Mesenchymal stem cell (in vitro differentiated cells and primary cell): ENCODE measurements around the gene RAPGEFL1.

Experiments used
- DNase-seq: peaks from one replicate; pipeline ENCODE4 v3.0.0-alpha.2; 2013
- H2AFZ ChIP-seq: one replicate; pipeline ENCODE4 v1.6.1; 2013; ENCODE audit warnings: low read depth, mild to moderate bottlenecking, control low read depth, inconsistent platforms, low read length, moderate library complexity
- H2AK5ac ChIP-seq: 2 replicates; pipeline ENCODE4 v1.6.1; 2013; ENCODE audit warnings: low read length, moderate library complexity, mild to moderate bottlenecking, inconsistent platforms; ENCODE audit not compliant: severe bottlenecking
- H2BK120ac ChIP-seq: one replicate; pipeline ENCODE4 v1.6.1; 2013; ENCODE audit warnings: low read depth, mild to moderate bottlenecking, inconsistent platforms, low read length, moderate library complexity
- H2BK12ac ChIP-seq, 2 experiments: one replicate each; pipeline ENCODE4 v1.6.1; 2013; ENCODE audit warnings: inconsistent platforms in 2 of 2, low read length in 2 of 2, mild to moderate bottlenecking in 2 of 2, moderate library complexity in 2 of 2, control low read depth in 1 of 2
- H2BK15ac ChIP-seq: one replicate; pipeline ENCODE4 v1.6.1; 2013; ENCODE audit warnings: mild to moderate bottlenecking, low read depth, inconsistent platforms; ENCODE audit not compliant: poor library complexity, severe bottlenecking
- H2BK5ac ChIP-seq: 2 replicates; pipeline ENCODE4 v1.6.1; 2013; ENCODE audit warnings: low read depth, mild to moderate bottlenecking, low read length, control low read depth, inconsistent platforms; ENCODE audit not compliant: poor library complexity, severe bottlenecking
- H3K14ac ChIP-seq, 2 experiments: one replicate each; pipeline ENCODE4 v1.6.1; 2013; ENCODE audit warnings: inconsistent platforms in 2 of 2, low read length in 2 of 2, control low read depth in 1 of 2, mild to moderate bottlenecking in 1 of 2, moderate library complexity in 1 of 2
- H3K18ac ChIP-seq, 2 experiments: one replicate each; pipeline ENCODE4 v1.6.1; 2013; ENCODE audit warnings: inconsistent platforms in 2 of 2, low read length in 2 of 2, control low read depth in 1 of 2, low read depth in 1 of 2, mild to moderate bottlenecking in 1 of 2
- H3K23ac ChIP-seq, 2 experiments: one replicate each; pipeline ENCODE4 v1.6.1; 2013; ENCODE audit warnings: inconsistent platforms in 2 of 2, low read length in 2 of 2, mild to moderate bottlenecking in 2 of 2, moderate library complexity in 2 of 2, control low read depth in 1 of 2
- H3K27ac ChIP-seq: 2 replicates; pipeline ENCODE4 v1.5.1; 2013; ENCODE audit warnings: mild to moderate bottlenecking, moderate library complexity, low read length, control low read depth, inconsistent platforms; ENCODE audit not compliant: poor library complexity, severe bottlenecking
- H3K27me3 ChIP-seq, 2 experiments: 2 replicates each; pipeline versions ENCODE4 v1.6.1 to v1.7.0; 2013; ENCODE audit warnings: low read length in 2 of 2, mild to moderate bottlenecking in 2 of 2, moderate library complexity in 2 of 2, control low read depth in 1 of 2, inconsistent platforms in 1 of 2; ENCODE audit not compliant: control insufficient read depth in 1 of 2, insufficient read depth in 1 of 2
- H3K36me3 ChIP-seq, 2 experiments: 2 replicates each; pipeline versions ENCODE4 v1.6.1 to v1.7.0; 2013; ENCODE audit warnings: low read length in 2 of 2, control low read depth in 1 of 2, inconsistent platforms in 1 of 2, low read depth in 1 of 2, mild to moderate bottlenecking in 1 of 2; ENCODE audit not compliant: insufficient read depth in 2 of 2, control insufficient read depth in 1 of 2
- H3K4ac ChIP-seq, 2 experiments: one replicate each; pipeline ENCODE4 v1.6.1; 2013; ENCODE audit warnings: inconsistent platforms in 2 of 2, low read length in 2 of 2, mild to moderate bottlenecking in 2 of 2, moderate library complexity in 2 of 2, control low read depth in 1 of 2, low read depth in 1 of 2
- H3K4me1 ChIP-seq: 2 replicates; pipeline ENCODE4 v1.6.1; 2013; ENCODE audit warnings: low read depth, low read length, control low read depth; ENCODE audit not compliant: control insufficient read depth, insufficient read depth
- H3K4me2 ChIP-seq: 2 replicates; pipeline ENCODE4 v1.6.1; 2013; ENCODE audit warnings: low read length, mild to moderate bottlenecking, inconsistent platforms; ENCODE audit not compliant: poor library complexity, severe bottlenecking
- H3K4me3 ChIP-seq, 2 experiments: 2 replicates each; pipeline versions ENCODE4 v1.5.1 to v1.7.0; 2013; ENCODE audit warnings: low read length in 2 of 2, mild to moderate bottlenecking in 2 of 2, control low read depth in 1 of 2, low read depth in 1 of 2; ENCODE audit not compliant: insufficient read depth in 1 of 2
- H3K79me1 ChIP-seq: replicated peaks from 2 replicates; pipeline ENCODE4 v1.6.1; 2013; ENCODE audit warnings: mild to moderate bottlenecking, control low read depth, low read length, inconsistent platforms; ENCODE audit not compliant: poor library complexity, severe bottlenecking
- H3K9ac ChIP-seq: 2 replicates; pipeline ENCODE4 v1.7.0; 2013; ENCODE audit warnings: mild to moderate bottlenecking, low read length, moderate library complexity
- H3K9me3 ChIP-seq: 2 replicates; pipeline ENCODE4 v1.7.0; 2013; ENCODE audit warnings: mild to moderate bottlenecking, low read length; ENCODE audit not compliant: control insufficient read depth
- H4K8ac ChIP-seq: one replicate; pipeline ENCODE4 v1.6.1; 2013; ENCODE audit warnings: inconsistent platforms, mild to moderate bottlenecking, low read length, moderate library complexity
- H4K91ac ChIP-seq: one replicate; pipeline ENCODE4 v1.6.1; 2013; ENCODE audit warnings: mild to moderate bottlenecking, low read length, inconsistent platforms
- WGBS: methylation state at CpG from one replicate; pipeline ENCODE4 v1.1.7; 2013; ENCODE audit warnings: mixed read lengths; 5-methylcytosine and 5-hydroxymethylcytosine counted together

The RAPGEFL1 gene

GRCh38 chr17:40173091-40173777 lies 4.0 kb upstream of the RAPGEFL1 start:
- H3K14ac ChIP-seq: no peak overlapping the region
- H2BK120ac ChIP-seq: no peak overlapping the region
- peaks cover 15% of the 10 kb centered on the region for H3K4me1 ChIP-seq
- no peak overlapping the region for H2BK15ac ChIP-seq
- no peak overlapping the region for H3K9ac ChIP-seq
- H3K79me1 ChIP-seq: peaks cover 24% of the 10 kb centered on the region
- no peak overlapping the region for H2AFZ ChIP-seq
- H4K8ac ChIP-seq: no peak overlapping the region
- WGBS: 97% methylated on average over 2 of the region's 4 CpGs
- no peak overlapping the region for H3K23ac ChIP-seq
- no peak overlapping the region for H3K4me3 ChIP-seq
- H3K4ac ChIP-seq: no peak overlapping the region
- H2AK5ac ChIP-seq: no peak overlapping the region
- H2BK12ac ChIP-seq: no peak overlapping the region
- no peak overlapping the region for H4K91ac ChIP-seq
- H3K27ac ChIP-seq: no peak overlapping the region
- peaks cover 55 to 77% of the 10 kb centered on the region in 2 experiments for H3K36me3 ChIP-seq
- H2BK5ac ChIP-seq: no peak overlapping the region
- no peak overlapping the region for H3K4me2 ChIP-seq
- no peaks in the 10 kb centered on the region for H3K27me3 ChIP-seq
- no peaks in the 10 kb centered on the region for H3K9me3 ChIP-seq
- no peak overlapping the region for H3K18ac ChIP-seq
- DNase-seq: no peak

- DNase-seq: no peak
- Histone ChIP-seq H3K27me3 (no peaks in the 10 kb centered on the region), H3K9ac (no peak overlapping the region), H3K4me2 (no peak overlapping the region), H3K27ac (no peak overlapping the region), H3K4me3 (no peak overlapping the region), H3K4me1 (peaks cover 20% of the 10 kb centered on the region), H2BK5ac (no peak overlapping the region), H2BK12ac (no peak overlapping the region), H4K8ac (no peak overlapping the region), H2BK120ac (no peak overlapping the region), H2AFZ (no peak overlapping the region), H3K4ac (no peak overlapping the region), H3K9me3 (no peaks in the 10 kb centered on the region), H2AK5ac (no peak overlapping the region), H3K14ac (no peak overlapping the region), H3K23ac (no peak overlapping the region), H3K18ac (no peak overlapping the region), H3K36me3 (peaks cover 52 to 72% of the 10 kb centered on the region in 2 experiments), H2BK15ac (no peak overlapping the region), H4K91ac (no peak overlapping the region), H3K79me1 (peaks cover 24% of the 10 kb centered on the region)
- 100% methylated on average over 2 of the region's 3 CpGs for WGBS
These were observed 3.5 kb upstream of the RAPGEFL1 start for GRCh38 chr17:40173778-40174135.

- Histone ChIP-seq H2BK5ac (no peak overlapping the region), H4K8ac (no peak overlapping the region), H3K36me3 (peaks cover 47 to 65% of the 10 kb centered on the region in 2 experiments), H3K9ac (no peak overlapping the region), H3K18ac (no peak overlapping the region), H3K14ac (no peak overlapping the region), H2BK15ac (no peak overlapping the region), H2BK120ac (no peak overlapping the region), H3K4me3 (no peak overlapping the region), H2AFZ (no peak overlapping the region), H3K9me3 (no peaks in the 10 kb centered on the region), H3K4me2 (no peak overlapping the region), H3K4ac (no peak overlapping the region), H3K23ac (no peak overlapping the region), H3K79me1 (peaks cover 21% of the 10 kb centered on the region), H2BK12ac (no peak overlapping the region), H2AK5ac (no peak overlapping the region), H3K27ac (no peak overlapping the region), H4K91ac (no peak overlapping the region), H3K27me3 (no peaks in the 10 kb centered on the region), H3K4me1 (peaks cover 22% of the 10 kb centered on the region)
- WGBS: 100% methylated on average over 1 of the region's 1 CpG
- DNase-seq: no peak
These were observed 2.8 kb upstream of the RAPGEFL1 start for GRCh38 chr17:40174514-40174913.

- H2AFZ ChIP-seq: no peak overlapping the region
These were observed 1.1 kb upstream of the RAPGEFL1 start for GRCh38 chr17:40175928-40176753.

More at GRCh38 chr17:40175928-40176753, 1.1 kb upstream of the RAPGEFL1 start:
- Histone ChIP-seq H3K4ac (no peak overlapping the region), H3K27me3 (no peaks in the 10 kb centered on the region), H4K91ac (no peak overlapping the region), H3K27ac (no peak overlapping the region), H2BK15ac (no peak overlapping the region), H3K14ac (no peak overlapping the region), H2BK5ac (no peak overlapping the region), H3K79me1 (peaks cover 13% of the 10 kb centered on the region), H3K9ac (no peak overlapping the region), H2AK5ac (peak overlapping the region; percentile 23), H2BK12ac (no peak overlapping the region), H3K4me1 (peaks cover 33% of the 10 kb centered on the region), H4K8ac (no peak overlapping the region), H3K36me3 (peaks cover 37 to 49% of the 10 kb centered on the region in 2 experiments), H3K4me2 (no peak overlapping the region), H3K4me3 (no peak overlapping the region), H2BK120ac (no peak overlapping the region), H3K18ac (no peak overlapping the region), H3K9me3 (no peaks in the 10 kb centered on the region), H3K23ac (peak overlapping the region in 1 of 2 experiments; percentile 70)
- 96% methylated on average over 6 of the region's 7 CpGs for WGBS
- no peak for DNase-seq
